SK-N-SH treated with all-trans-retinoic acid at 6 μM for 48 hours (cell line): ENCODE measurements around the gene OXCT1.

Experiments used
- ATAC-seq: fragments of 200-7000 bp; cut with Tn5 transposase; 3 replicates; pipeline ENCODE4 v1.9.1; 2020; ENCODE audit warnings: mild to moderate bottlenecking, moderate library complexity
- ARNTL ChIP-seq: fragments of 450-650 bp; formaldehyde crosslinking; IDR thresholded peaks from 2 replicates; pipeline ENCODE4 v1.5.0; 2020; ENCODE audit warnings: low read depth, mild to moderate bottlenecking, moderate library complexity, borderline replicate concordance
- BACH2 ChIP-seq: fragments of 250-450 bp; sonication (Bioruptor Pico); IDR thresholded peaks from 2 replicates; pipeline ENCODE4 v1.9.0; 2021; ENCODE audit warnings: mild to moderate bottlenecking, borderline replicate concordance
- CREB5 ChIP-seq: fragments of 250-450 bp; sonication (Bioruptor Pico); IDR thresholded peaks from 2 replicates; pipeline ENCODE4 v1.5.1; 2020; ENCODE audit warnings: low read depth, mild to moderate bottlenecking, moderate library complexity
- CSDC2 ChIP-seq: fragments of 250-450 bp; sonication (Bioruptor Pico); IDR thresholded peaks from 2 replicates; pipeline ENCODE4 v1.5.0; 2020; ENCODE audit warnings: mild to moderate bottlenecking, moderate library complexity
- CSRNP3 ChIP-seq: fragments of 250-450 bp; sonication (Bioruptor Pico); IDR thresholded peaks from 2 replicates; pipeline ENCODE4 v1.5.1; 2021; ENCODE audit warnings: mild to moderate bottlenecking, moderate library complexity
- ESRRG ChIP-seq: fragments of 250-450 bp; sonication (Bioruptor Pico); IDR thresholded peaks from 2 replicates; pipeline ENCODE4 v1.6.1; 2021; ENCODE audit warnings: mild to moderate bottlenecking
- GLIS3 ChIP-seq: fragments of 250-450 bp; sonication (Bioruptor Pico); IDR thresholded peaks from 2 replicates; pipeline ENCODE4 v1.5.0; 2020; ENCODE audit warnings: mild to moderate bottlenecking, moderate library complexity
- ISL1 ChIP-seq: fragments of 250-450 bp; sonication (Bioruptor Pico); IDR thresholded peaks from 2 replicates; pipeline ENCODE4 v2.1.2; 2022; ENCODE audit warnings: mild to moderate bottlenecking, moderate library complexity
- PATZ1 ChIP-seq: fragments of 250-450 bp; sonication (Bioruptor Pico); IDR thresholded peaks from 2 replicates; pipeline ENCODE4 v1.8.0; 2020; ENCODE audit warnings: mild to moderate bottlenecking, moderate library complexity, borderline replicate concordance
- PPARA ChIP-seq: fragments of 250-450 bp; sonication (Bioruptor Pico); IDR thresholded peaks from 2 replicates; pipeline ENCODE4 v1.5.0; 2020; ENCODE audit warnings: mild to moderate bottlenecking, borderline replicate concordance
- RARB ChIP-seq: fragments of 250-450 bp; sonication (Bioruptor Pico); IDR thresholded peaks from 2 replicates; pipeline ENCODE4 v1.8.0; 2021; ENCODE audit warnings: mild to moderate bottlenecking, moderate library complexity
- SNAI2 ChIP-seq: fragments of 250-450 bp; sonication (Bioruptor Pico); IDR thresholded peaks from 2 replicates; pipeline ENCODE4 v1.5.0; 2020; ENCODE audit warnings: mild to moderate bottlenecking, moderate library complexity
- TCF4 ChIP-seq: fragments of 250-450 bp; sonication (Bioruptor Pico); IDR thresholded peaks from 2 replicates; pipeline ENCODE4 v1.8.0; 2021; ENCODE audit warnings: mild to moderate bottlenecking, moderate library complexity, borderline replicate concordance
- TOX ChIP-seq: fragments of 250-450 bp; sonication (Bioruptor Pico); IDR thresholded peaks from 2 replicates; pipeline ENCODE4 v1.8.0; 2021; ENCODE audit warnings: mild to moderate bottlenecking, moderate library complexity, borderline replicate concordance
- TSHZ2 ChIP-seq: fragments of 250-450 bp; sonication (Bioruptor Pico); IDR thresholded peaks from 2 replicates; pipeline ENCODE4 v1.5.0; 2020; ENCODE audit warnings: mild to moderate bottlenecking, moderate library complexity
- ZC3H10 ChIP-seq: fragments of 250-450 bp; sonication (Bioruptor Pico); IDR thresholded peaks from 2 replicates; pipeline ENCODE4 v1.5.1; 2021; ENCODE audit warnings: mild to moderate bottlenecking, moderate library complexity
- ZFP3 ChIP-seq: fragments of 250-450 bp; sonication (Bioruptor Pico); IDR thresholded peaks from 2 replicates; pipeline ENCODE4 v1.5.0; 2020; ENCODE audit warnings: mild to moderate bottlenecking, moderate library complexity
- ZFP30 ChIP-seq: fragments of 450-650 bp; formaldehyde crosslinking; IDR thresholded peaks from 2 replicates; pipeline ENCODE4 v1.5.0; 2022; ENCODE audit warnings: mild to moderate bottlenecking, moderate library complexity
- ZNF70 ChIP-seq: fragments of 450-650 bp; formaldehyde crosslinking; IDR thresholded peaks from 2 replicates; pipeline ENCODE4 v1.5.0; 2020; ENCODE audit warnings: mild to moderate bottlenecking, moderate library complexity
- ZNF8 ChIP-seq: fragments of 450-650 bp; formaldehyde crosslinking; IDR thresholded peaks from 2 replicates; pipeline ENCODE4 v1.5.0; 2020; ENCODE audit warnings: mild to moderate bottlenecking, moderate library complexity

OXCT1 gene

GRCh38 chr5:41812156-41812555 is 58.1 kb downstream of the OXCT1 start:
- ATAC-seq = no peak
- TF ChIP-seq ZC3H10 (CRISPR knock-in tag) (no peak), BACH2 (CRISPR knock-in tag) (no peak), ZNF70 (CRISPR knock-in tag) (no peak), GLIS3 (CRISPR knock-in tag) (no peak), RARB (CRISPR knock-in tag) (no peak), TOX (CRISPR knock-in tag) (no peak), CREB5 (no peak)
- TF ChIP-seq, all 23 proteins: peak for 0

DNA sequence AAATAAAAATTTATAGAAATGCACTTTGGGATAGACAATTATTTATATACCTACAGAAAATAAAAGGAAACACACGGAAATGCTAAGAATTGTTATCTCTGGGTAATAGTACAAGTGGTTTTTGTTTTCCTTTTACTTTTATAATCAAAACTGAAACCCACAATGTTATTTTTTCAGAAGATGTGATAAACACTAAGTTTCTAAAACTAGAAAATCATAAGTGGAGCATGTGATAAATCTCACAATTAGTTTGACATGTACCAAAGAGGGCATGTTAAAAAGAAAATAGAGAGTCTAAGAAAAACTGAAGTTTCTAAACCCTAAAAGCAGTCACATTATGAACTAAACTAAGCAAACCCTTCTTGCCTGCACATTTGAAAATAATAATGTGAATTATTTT is 61.1 kb downstream of the OXCT1 start:
- no peak for ATAC-seq

GRCh38 chr5:41808294-41808693 is 61.9 kb downstream of the OXCT1 start:
- no peak for ATAC-seq
- TF ChIP-seq ZFP3 (CRISPR knock-in tag) (no peak), BACH2 (CRISPR knock-in tag) (no peak), RARB (CRISPR knock-in tag) (no peak), GLIS3 (CRISPR knock-in tag) (no peak), ZC3H10 (CRISPR knock-in tag) (no peak), ZFP30 (CRISPR knock-in tag) (no peak), ZNF8 (no peak), TSHZ2 (CRISPR knock-in tag) (no peak)

More for the DNA sequence above, 61.1 kb downstream of the OXCT1 start:
- TF ChIP-seq ISL1 (CRISPR knock-in tag) (no peak), TOX (CRISPR knock-in tag) (no peak), ARNTL (no peak), ZFP3 (CRISPR knock-in tag) (no peak), CSRNP3 (no peak), RARB (CRISPR knock-in tag) (no peak), BACH2 (CRISPR knock-in tag) (no peak), PPARA (CRISPR knock-in tag) (no peak), ZNF8 (no peak), ZNF70 (CRISPR knock-in tag) (no peak), TCF4 (CRISPR knock-in tag) (no peak), TSHZ2 (CRISPR knock-in tag) (no peak), ESRRG (no peak), GLIS3 (CRISPR knock-in tag) (no peak), PATZ1 (no peak)

DNA sequence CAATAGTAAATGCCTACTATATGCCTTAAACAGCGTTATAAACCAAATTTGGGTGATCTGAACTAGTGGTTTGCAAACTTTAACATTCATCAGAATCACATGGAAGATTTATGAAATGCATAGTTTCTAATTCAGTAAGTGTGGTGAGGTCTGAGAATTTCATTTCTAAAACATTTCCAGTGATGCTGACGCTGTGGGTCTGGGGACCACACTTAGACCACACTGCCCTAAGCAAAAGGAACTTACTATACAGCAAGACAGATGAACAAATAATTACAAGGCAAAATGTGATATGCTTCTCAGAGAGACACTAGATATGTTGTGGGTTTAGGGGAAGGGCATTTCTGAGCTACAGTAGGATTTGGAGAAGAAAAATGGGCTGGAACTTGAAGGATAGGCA is 72.6 kb downstream of the OXCT1 start:
- ATAC-seq = no peak
- TF ChIP-seq BACH2 (CRISPR knock-in tag) (no peak), SNAI2 (CRISPR knock-in tag) (no peak), PPARA (CRISPR knock-in tag) (no peak), ISL1 (CRISPR knock-in tag) (no peak), CSDC2 (CRISPR knock-in tag) (no peak), ZC3H10 (CRISPR knock-in tag) (no peak)
- TF ChIP-seq, all 23 proteins: peak for 0
